WERI-Rb-1 (cell line): Measurements from ENCODE around the gene TRIM7.
"Not testable (repeated sequence)": the region's sequence is repeated elsewhere in the genome, so short reads cannot be mapped to it uniquely, and the experiment has no call there.

Experiments used
- DNase-seq: peaks from one replicate; pipeline ENCODE4 v3.0.0-alpha.2; 2020
- H3K27ac ChIP-seq: fragments of 250-450 bp; sonication (Bioruptor Pico); 2 replicates; pipeline ENCODE4 v1.5.1; 2020; ENCODE audit warnings: mild to moderate bottlenecking, moderate library complexity
- H3K27me3 ChIP-seq: fragments of 250-450 bp; sonication (Bioruptor Pico); 2 replicates; pipeline ENCODE4 v1.5.1; 2021; ENCODE audit warnings: mild to moderate bottlenecking, low read depth, moderate library complexity; ENCODE audit not compliant: insufficient read depth, severe bottlenecking
- H3K36me3 ChIP-seq: fragments of 250-450 bp; sonication (Bioruptor Pico); 2 replicates; pipeline ENCODE4 v1.5.1; 2020; ENCODE audit warnings: mild to moderate bottlenecking, moderate library complexity
- H3K4me3 ChIP-seq: 2 replicates; pipeline ENCODE4 v1.5.1; 2011; ENCODE audit warnings: low read depth, mild to moderate bottlenecking, control low read depth, low read length
- H3K9me3 ChIP-seq: fragments of 250-450 bp; sonication (Bioruptor Pico); 2 replicates; pipeline ENCODE4 v1.5.1; 2021; ENCODE audit warnings: mild to moderate bottlenecking, moderate library complexity; ENCODE audit not compliant: severe bottlenecking
- CTCF ChIP-seq: IDR thresholded peaks from 2 replicates; pipeline ENCODE4 v1.5.1; 2011; ENCODE audit warnings: low read depth, mild to moderate bottlenecking, control low read depth, inconsistent platforms, low read length

Gene TRIM7

GRCh38 chr5:181152406-181152805 lies 52.6 kb downstream of the TRIM7 start:
- H3K27ac ChIP-seq, result no peak overlapping the region
- H3K4me3 ChIP-seq, result no peak overlapping the region
- H3K27me3 ChIP-seq, result peaks cover 13% of the 10 kb centered on the region
- no peaks in the 10 kb centered on the region for H3K9me3 ChIP-seq
- DNase-seq, result no peak
- TF ChIP-seq CTCF, result no peak
- no peaks in the 10 kb centered on the region for H3K36me3 ChIP-seq

- DNase-seq, result no peak
- TF ChIP-seq CTCF, result 0 out of 2 replicates have a peak, but pooled peaks have one; percentile 6
- no peak overlapping the region for H3K27ac ChIP-seq
- H3K27me3 ChIP-seq, result peaks cover 13% of the 10 kb centered on the region
- H3K36me3 ChIP-seq, result no peaks in the 10 kb centered on the region
- H3K9me3 ChIP-seq, result no peaks in the 10 kb centered on the region
- no peak overlapping the region for H3K4me3 ChIP-seq
These were observed 53.9 kb downstream of the TRIM7 start for GRCh38 chr5:181151146-181151545.

GRCh38 chr5:181149806-181150733 lies 54.9 kb downstream of the TRIM7 start:
- H3K27me3 ChIP-seq, result peaks cover 13% of the 10 kb centered on the region
- no peak overlapping the region for H3K27ac ChIP-seq
- TF ChIP-seq CTCF, result no peak

GRCh38 chr5:181149355-181149754 lies 55.6 kb downstream of the TRIM7 start:
- TF ChIP-seq CTCF, result no peak
- peaks cover 13% of the 10 kb centered on the region for H3K27me3 ChIP-seq
- no peak for DNase-seq
- H3K36me3 ChIP-seq, result no peaks in the 10 kb centered on the region
- no peak overlapping the region for H3K4me3 ChIP-seq
- no peak overlapping the region for H3K27ac ChIP-seq
- no peaks in the 10 kb centered on the region for H3K9me3 ChIP-seq

More at GRCh38 chr5:181149806-181150733, 54.9 kb downstream of the TRIM7 start:
- no peak overlapping the region for H3K4me3 ChIP-seq
- no peaks in the 10 kb centered on the region for H3K9me3 ChIP-seq
- H3K36me3 ChIP-seq, result no peaks in the 10 kb centered on the region
- no peak for DNase-seq

GRCh38 chr5:181146927-181147636 lies 57.9 kb downstream of the TRIM7 start, which contains the start of gene OR2V2:
OR2V2 (plus strand) TSS chr5:181147586; CDS start chr5:181154943, 7,357 bp downstream.
- not testable (repeated sequence) for H3K9me3 ChIP-seq, DNase-seq, H3K36me3 ChIP-seq, H3K27ac ChIP-seq, H3K4me3 ChIP-seq
- peaks cover 12% of the 10 kb centered on the region for H3K27me3 ChIP-seq

- H3K9me3 ChIP-seq, result no peaks in the 10 kb centered on the region
- H3K36me3 ChIP-seq, result no peaks in the 10 kb centered on the region
- H3K27me3 ChIP-seq, result peaks cover 3% of the 10 kb centered on the region
- DNase-seq, result no peak
- TF ChIP-seq CTCF, result no peak
- no peak overlapping the region for H3K27ac ChIP-seq
- H3K4me3 ChIP-seq, result no peak overlapping the region
These were observed 59.9 kb downstream of the TRIM7 start for GRCh38 chr5:181145133-181145532.
